Endothelial cell (in vitro differentiated cells): ENCODE results near the gene SYNE2. TPM values are rescaled to one million over a fixed set of nuclear protein-coding genes. Genes with fewer than 3 reads are reported as not detected.

Experiments
- DNase-seq: peaks from one replicate; pipeline ENCODE4 v3.0.0; 2021; ENCODE audit warnings: low spot score
- H3K27ac Mint-ChIP-seq: one replicate; pipeline ENCODE4 v1.8.0; 2021; ENCODE audit warnings: mixed read lengths, inconsistent platforms; ENCODE audit not compliant: unreplicated experiment
- H3K27me3 Mint-ChIP-seq: one replicate; pipeline ENCODE4 v1.8.0; 2021; ENCODE audit warnings: mild to moderate bottlenecking, moderate library complexity, mixed read lengths, inconsistent platforms; ENCODE audit not compliant: unreplicated experiment
- H3K36me3 Mint-ChIP-seq: one replicate; pipeline ENCODE4 v1.8.0; 2021; ENCODE audit warnings: mild to moderate bottlenecking, low read depth, mixed read lengths, inconsistent platforms; ENCODE audit not compliant: unreplicated experiment
- H3K4me1 Mint-ChIP-seq: one replicate; pipeline ENCODE4 v1.8.0; 2021; ENCODE audit warnings: mild to moderate bottlenecking, mixed read lengths, inconsistent platforms; ENCODE audit not compliant: unreplicated experiment
- H3K4me3 Mint-ChIP-seq: one replicate; pipeline ENCODE4 v1.8.0; 2021; ENCODE audit warnings: mild to moderate bottlenecking, mixed read lengths, inconsistent platforms; ENCODE audit not compliant: unreplicated experiment
- H3K9me3 Mint-ChIP-seq: one replicate; pipeline ENCODE4 v1.8.0; 2021; ENCODE audit warnings: mixed read lengths, inconsistent platforms; ENCODE audit not compliant: unreplicated experiment
- total RNA-seq: library from RNA; stranded (reverse); fragmentation: NEBNext Ultra II Directional; extraction: Animal tissue kit (Norgen Biotek cat#: 25700); gene quantifications from one replicate; pipeline ENCODE4 v1.2.1, GENCODE V29; 2021; ENCODE audit not compliant: unreplicated experiment
- TF ChIP-seq, protein P1 (sequence below): fragments of 200-600 bp; sonication (generic); IDR thresholded peaks from one replicate; pipeline ENCODE4 v1.5.0; 2021; ENCODE audit warnings: antibody characterized with exemption; ENCODE audit not compliant: unreplicated experiment

SYNE2 gene
- total RNA-seq, 1 donor from 2014 or later = 35.9 TPM

DNA sequence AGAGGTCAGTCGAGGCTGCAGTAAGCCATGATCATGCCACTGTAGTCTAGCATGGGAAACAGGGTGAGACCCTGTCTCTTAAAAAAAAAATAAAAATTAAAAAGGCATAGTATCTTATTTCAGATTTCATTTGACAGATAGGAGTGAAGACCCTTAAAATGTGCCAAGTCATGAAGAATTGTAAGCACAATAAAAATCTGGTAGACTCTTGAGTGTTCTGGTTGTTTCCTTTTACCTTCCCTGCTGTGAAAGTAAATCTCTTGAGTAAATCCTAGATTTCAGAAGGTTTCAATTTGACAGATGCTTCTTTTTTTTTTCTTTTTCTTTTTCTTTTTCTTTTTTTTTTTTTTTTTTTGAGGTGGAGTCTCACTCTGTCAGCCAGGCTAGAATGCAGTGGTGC is 332.4 kb downstream of the SYNE2 start:
- no peaks in the 10 kb centered on the region for H3K9me3 Mint-ChIP-seq
- H3K27me3 Mint-ChIP-seq = peaks cover 1% of the 10 kb centered on the region
- DNase-seq = no peak
- TF ChIP-seq, protein P1, sequence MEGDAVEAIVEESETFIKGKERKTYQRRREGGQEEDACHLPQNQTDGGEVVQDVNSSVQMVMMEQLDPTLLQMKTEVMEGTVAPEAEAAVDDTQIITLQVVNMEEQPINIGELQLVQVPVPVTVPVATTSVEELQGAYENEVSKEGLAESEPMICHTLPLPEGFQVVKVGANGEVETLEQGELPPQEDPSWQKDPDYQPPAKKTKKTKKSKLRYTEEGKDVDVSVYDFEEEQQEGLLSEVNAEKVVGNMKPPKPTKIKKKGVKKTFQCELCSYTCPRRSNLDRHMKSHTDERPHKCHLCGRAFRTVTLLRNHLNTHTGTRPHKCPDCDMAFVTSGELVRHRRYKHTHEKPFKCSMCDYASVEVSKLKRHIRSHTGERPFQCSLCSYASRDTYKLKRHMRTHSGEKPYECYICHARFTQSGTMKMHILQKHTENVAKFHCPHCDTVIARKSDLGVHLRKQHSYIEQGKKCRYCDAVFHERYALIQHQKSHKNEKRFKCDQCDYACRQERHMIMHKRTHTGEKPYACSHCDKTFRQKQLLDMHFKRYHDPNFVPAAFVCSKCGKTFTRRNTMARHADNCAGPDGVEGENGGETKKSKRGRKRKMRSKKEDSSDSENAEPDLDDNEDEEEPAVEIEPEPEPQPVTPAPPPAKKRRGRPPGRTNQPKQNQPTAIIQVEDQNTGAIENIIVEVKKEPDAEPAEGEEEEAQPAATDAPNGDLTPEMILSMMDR = no peak
- no peak overlapping the region for H3K27ac Mint-ChIP-seq
- peaks cover 3% of the 10 kb centered on the region for H3K4me1 Mint-ChIP-seq
- H3K4me3 Mint-ChIP-seq = no peak overlapping the region
- peaks cover 18% of the 10 kb centered on the region for H3K36me3 Mint-ChIP-seq

DNA sequence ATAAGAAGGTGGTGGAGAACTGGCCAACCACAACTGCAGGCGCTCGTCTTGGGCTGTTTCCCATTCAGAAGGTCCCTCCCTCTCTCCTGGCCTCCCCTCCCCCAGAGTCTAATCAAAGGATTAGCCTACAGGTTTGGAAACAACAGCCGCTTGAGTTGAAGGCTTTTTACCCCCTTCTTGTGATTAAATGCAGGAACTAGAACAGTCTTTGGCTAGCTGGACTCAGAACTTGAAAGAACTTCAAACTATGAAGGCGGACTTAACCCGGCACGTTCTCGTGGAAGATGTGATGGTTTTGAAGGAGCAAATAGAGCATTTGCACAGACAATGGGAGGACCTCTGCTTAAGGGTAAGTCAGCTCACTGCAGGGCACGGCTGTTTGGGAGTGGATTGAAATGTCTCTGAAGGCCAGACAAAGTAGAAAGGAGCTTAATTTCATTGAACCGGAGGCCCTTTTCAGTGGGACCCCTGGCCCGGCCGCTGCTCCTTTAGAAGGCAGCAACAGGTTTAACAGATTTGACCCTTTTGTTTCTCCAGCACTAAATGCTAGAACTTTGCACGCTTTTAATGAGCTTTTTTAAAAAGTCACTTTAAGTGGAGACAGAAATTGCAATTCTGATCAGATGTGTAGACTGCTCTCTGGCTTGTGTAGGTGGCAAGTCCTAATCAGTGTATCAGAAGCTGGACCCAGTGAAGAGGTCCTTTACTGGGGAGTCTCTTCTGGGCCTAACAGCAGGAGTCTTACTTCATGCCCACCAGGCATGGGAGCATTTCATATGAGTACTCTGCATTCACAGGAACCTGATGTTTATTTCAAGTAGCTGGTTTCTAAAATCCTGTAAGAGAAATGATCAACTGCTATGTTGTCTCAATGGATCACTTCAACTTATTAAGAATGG is 333.7 kb downstream of the SYNE2 start:
- no peak for DNase-seq
- Mint-ChIP-seq H3K4me1 (peaks cover 3% of the 10 kb centered on the region), H3K36me3 (peaks cover 18% of the 10 kb centered on the region)

DNA sequence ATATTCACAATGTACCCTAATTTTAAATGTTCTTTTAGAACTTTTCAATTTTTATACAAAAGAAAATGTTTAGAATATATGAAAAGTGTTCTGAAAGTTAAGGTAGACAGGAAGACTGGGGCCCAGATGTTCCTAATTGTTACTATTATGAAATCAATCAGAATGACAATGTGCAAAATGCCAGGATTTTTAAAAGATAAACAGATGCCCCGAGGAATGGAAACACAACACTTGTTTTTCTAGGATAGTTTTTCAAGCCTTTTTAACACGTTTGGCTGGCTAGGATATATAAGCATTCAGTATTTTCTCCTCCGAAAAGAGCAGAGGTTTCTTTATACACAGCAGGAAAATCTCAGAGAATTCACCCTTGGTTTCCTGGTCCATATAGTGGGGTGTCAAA is 334.5 kb downstream of the SYNE2 start:
- Mint-ChIP-seq H3K9me3 (no peaks in the 10 kb centered on the region), H3K4me3 (no peak overlapping the region), H3K27ac (no peak overlapping the region), H3K36me3 (peaks cover 18% of the 10 kb centered on the region), H3K27me3 (peaks cover 4% of the 10 kb centered on the region), H3K4me1 (peaks cover 3% of the 10 kb centered on the region)
- no peak for DNase-seq
- TF ChIP-seq, protein P1 = no peak

More for the DNA sequence above, 333.7 kb downstream of the SYNE2 start:
- Mint-ChIP-seq H3K27me3 (peaks cover 4% of the 10 kb centered on the region), H3K4me3 (no peak overlapping the region), H3K9me3 (no peaks in the 10 kb centered on the region), H3K27ac (no peak overlapping the region)
- TF ChIP-seq, protein P1 = no peak

DNA sequence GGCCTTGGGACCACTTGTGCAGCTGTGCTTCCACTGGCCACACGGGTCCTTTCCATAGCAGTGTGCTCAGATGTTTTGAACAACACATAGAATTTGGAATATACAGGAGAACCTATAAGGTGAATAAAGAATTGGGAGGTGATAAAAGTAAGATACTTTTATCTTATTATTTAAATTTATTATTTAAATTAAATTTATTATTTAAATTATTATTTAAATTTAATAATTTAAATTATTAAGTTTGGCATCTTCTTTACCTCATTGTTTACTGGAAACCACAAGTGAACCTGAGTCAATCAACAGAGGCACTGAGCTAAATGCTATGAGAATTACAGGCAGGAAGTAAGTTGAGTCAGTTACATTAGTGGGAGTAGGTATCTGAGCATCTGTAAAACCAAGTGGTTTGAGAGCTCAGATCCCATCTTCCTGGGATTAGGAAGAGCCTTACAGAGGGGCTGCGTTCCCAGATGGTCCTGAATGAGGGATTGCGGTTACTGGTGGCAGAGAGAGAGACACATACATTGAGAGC is 338.2 kb downstream of the SYNE2 start:
- Mint-ChIP-seq H3K4me1 (peaks cover 7% of the 10 kb centered on the region), H3K4me3 (no peak overlapping the region), H3K36me3 (peaks cover 4% of the 10 kb centered on the region), H3K9me3 (no peaks in the 10 kb centered on the region), H3K27me3 (peaks cover 2% of the 10 kb centered on the region), H3K27ac (no peak overlapping the region)
- no peak for DNase-seq
- TF ChIP-seq, protein P1 = no peak

DNA sequence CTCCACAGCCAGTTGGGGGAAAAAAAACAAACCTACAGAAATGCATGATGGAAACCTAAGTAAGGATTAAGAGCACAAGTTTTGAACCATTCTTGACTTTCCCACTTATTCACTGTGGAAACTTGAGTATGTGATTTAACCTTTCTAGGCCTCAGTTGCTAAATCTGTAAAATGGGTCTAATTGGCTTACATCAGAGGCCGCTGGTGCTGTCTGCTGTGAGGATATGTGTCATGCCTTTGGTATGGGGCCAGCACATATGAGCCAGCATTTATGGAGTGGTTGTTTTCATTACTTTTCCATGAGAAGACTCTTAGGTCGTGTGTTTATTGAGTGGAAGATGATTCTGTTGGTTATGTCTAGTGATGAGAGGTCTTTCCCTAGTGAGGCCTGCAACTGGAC is 339.0 kb downstream of the SYNE2 start:
- Mint-ChIP-seq H3K4me1 (peaks cover 7% of the 10 kb centered on the region), H3K27ac (no peak overlapping the region), H3K9me3 (no peaks in the 10 kb centered on the region), H3K36me3 (peaks cover 4% of the 10 kb centered on the region), H3K27me3 (peaks cover 2% of the 10 kb centered on the region), H3K4me3 (no peak overlapping the region)
- no peak for DNase-seq
- TF ChIP-seq, protein P1 = no peak
